ENCODE data around the gene TOMM70. TPM values are rescaled to one million over a fixed set of nuclear protein-coding genes. Genes with fewer than 3 reads are reported as not detected.
A peak's percentile ranks its signal among the peaks of the same experiment; 100 is the strongest.

Gene TOMM70
- total RNA-seq, 1 donor from 2014 or later = 26.8 TPM

DNA sequence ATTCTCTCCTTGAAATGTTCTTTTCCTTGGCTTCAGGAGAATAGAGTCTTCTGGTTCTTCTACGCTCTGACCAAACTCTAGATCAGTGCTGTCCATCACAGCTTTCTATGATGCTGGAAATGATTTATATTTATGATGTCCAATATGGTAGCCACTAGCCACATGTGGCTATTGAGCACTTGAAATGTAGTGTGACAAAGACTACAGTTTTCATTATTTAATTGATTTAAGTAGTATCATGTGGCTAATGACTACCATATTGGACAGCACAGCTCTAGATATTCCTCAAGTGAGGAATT, 3.3 kb upstream of the TOMM70 start:
- Histone ChIP-seq H3K27ac (no peak overlapping the region), H3K9me3 (no peaks in the 10 kb centered on the region), H3K27me3 (no peaks in the 10 kb centered on the region), H3K4me3 (no peak overlapping the region), H3K36me3 (no peaks in the 10 kb centered on the region), H3K4me1 (peaks cover 35% of the 10 kb centered on the region)
- DNase-seq (ENCODE audit: extremely low spot score in 2 of 2) = no peak
- intact Hi-C loops (cut with DNase I) = no loop called here
- TF ChIP-seq POLR2A (IDR thresholded peaks at IDR 0.05) (no peak), POLR2AphosphoS5 (IDR thresholded peaks at IDR 0.05; ENCODE audit: insufficient read depth in 1 of 2, low read depth in 1 of 2) (no peak)
- TF ChIP-seq, protein P1, sequence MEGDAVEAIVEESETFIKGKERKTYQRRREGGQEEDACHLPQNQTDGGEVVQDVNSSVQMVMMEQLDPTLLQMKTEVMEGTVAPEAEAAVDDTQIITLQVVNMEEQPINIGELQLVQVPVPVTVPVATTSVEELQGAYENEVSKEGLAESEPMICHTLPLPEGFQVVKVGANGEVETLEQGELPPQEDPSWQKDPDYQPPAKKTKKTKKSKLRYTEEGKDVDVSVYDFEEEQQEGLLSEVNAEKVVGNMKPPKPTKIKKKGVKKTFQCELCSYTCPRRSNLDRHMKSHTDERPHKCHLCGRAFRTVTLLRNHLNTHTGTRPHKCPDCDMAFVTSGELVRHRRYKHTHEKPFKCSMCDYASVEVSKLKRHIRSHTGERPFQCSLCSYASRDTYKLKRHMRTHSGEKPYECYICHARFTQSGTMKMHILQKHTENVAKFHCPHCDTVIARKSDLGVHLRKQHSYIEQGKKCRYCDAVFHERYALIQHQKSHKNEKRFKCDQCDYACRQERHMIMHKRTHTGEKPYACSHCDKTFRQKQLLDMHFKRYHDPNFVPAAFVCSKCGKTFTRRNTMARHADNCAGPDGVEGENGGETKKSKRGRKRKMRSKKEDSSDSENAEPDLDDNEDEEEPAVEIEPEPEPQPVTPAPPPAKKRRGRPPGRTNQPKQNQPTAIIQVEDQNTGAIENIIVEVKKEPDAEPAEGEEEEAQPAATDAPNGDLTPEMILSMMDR (IDR thresholded peaks at IDR 0.05) = no peak

DNA sequence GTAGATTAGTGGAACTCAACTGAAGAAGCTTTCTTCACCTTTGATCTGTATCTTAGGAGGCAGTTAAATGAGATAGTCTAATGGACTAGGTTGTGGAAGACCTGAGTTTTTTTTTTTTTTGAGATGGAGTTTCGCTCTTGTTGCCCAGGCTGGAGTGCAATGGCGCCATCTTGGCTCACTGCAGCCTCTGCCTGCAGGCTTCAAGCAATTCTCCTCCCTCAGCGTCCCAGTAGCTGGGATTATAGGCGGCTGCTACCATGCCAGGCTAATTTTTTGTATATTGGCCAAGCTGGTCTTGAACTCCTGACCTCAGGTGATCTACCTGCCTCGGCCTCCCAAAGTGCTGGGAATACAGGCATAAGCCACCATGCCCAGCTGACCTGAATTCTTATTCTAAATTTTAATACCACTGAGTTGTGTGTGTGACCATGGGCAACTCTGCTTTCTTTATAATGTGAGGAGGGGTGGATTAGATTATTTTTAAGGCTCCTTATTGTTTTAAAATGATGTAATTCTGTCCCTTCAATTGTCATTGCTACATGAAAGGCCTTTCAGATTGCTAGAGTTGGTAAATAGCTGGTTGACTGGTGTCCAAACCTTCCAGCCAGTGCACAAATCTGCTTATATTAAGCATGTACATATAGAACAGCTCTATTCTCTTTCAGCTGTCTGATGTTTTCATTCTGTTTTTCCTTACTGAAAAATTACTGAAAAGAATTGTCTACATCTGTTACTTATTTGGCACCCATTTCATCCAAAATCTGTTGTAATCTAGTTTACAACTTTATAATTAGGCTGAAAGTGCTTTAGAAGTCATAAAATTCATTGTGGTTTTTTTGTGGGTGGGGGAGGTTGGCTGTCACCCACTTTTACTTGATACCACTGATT, 2.7 kb upstream of the TOMM70 start:
- no peak for DNase-seq (ENCODE audit: extremely low spot score in 2 of 2)
- no peaks in the 10 kb centered on the region for H3K9me3 ChIP-seq
- no peaks in the 10 kb centered on the region for H3K36me3 ChIP-seq
- no peak overlapping the region for H3K4me3 ChIP-seq
- H3K27ac ChIP-seq = no peak overlapping the region
- H3K4me1 ChIP-seq = peaks cover 41% of the 10 kb centered on the region
- H3K27me3 ChIP-seq = no peaks in the 10 kb centered on the region
- TF ChIP-seq POLR2A (IDR thresholded peaks at IDR 0.05) (no peak), POLR2AphosphoS5 (IDR thresholded peaks at IDR 0.05; ENCODE audit: insufficient read depth in 1 of 2, low read depth in 1 of 2) (no peak)
- TF ChIP-seq, protein P1 (IDR thresholded peaks at IDR 0.05) = no peak
- intact Hi-C loops (cut with DNase I) = no loop called here

DNA sequence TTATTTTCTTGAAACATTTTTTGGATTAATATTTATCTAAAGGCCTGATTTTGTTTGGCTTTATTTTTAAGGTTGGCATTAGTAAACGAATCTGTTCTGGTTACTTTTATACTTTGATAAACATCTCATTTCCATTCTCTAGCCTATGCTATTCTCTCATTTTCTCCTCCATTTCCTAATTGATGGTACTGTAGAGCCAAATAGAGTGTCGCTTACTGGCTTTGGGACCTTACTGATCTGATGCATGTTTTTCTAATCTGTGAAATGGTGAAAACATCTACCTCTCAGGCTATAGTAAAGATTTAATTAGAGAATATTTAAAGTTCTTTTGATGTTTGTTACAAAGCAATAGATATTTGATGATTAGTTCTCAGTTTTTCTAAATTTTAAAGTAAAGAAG, 2.0 kb upstream of the TOMM70 start:
- no peaks in the 10 kb centered on the region for H3K9me3 ChIP-seq
- peak overlapping the region; percentile 85 for H3K27ac ChIP-seq
- intact Hi-C loops (cut with DNase I) = no loop called here
- TF ChIP-seq POLR2A (IDR thresholded peaks at IDR 0.05) (no peak), POLR2AphosphoS5 (IDR thresholded peaks at IDR 0.05; ENCODE audit: insufficient read depth in 1 of 2, low read depth in 1 of 2) (no peak)
- TF ChIP-seq, protein P1 (IDR thresholded peaks at IDR 0.05) = no peak
- no peaks in the 10 kb centered on the region for H3K36me3 ChIP-seq
- peaks cover 43% of the 10 kb centered on the region for H3K4me1 ChIP-seq
- DNase-seq (ENCODE audit: extremely low spot score in 2 of 2) = no peak
- no peaks in the 10 kb centered on the region for H3K27me3 ChIP-seq
- H3K4me3 ChIP-seq = peak overlapping the region in 1 of 2 donors; percentile 93

DNA sequence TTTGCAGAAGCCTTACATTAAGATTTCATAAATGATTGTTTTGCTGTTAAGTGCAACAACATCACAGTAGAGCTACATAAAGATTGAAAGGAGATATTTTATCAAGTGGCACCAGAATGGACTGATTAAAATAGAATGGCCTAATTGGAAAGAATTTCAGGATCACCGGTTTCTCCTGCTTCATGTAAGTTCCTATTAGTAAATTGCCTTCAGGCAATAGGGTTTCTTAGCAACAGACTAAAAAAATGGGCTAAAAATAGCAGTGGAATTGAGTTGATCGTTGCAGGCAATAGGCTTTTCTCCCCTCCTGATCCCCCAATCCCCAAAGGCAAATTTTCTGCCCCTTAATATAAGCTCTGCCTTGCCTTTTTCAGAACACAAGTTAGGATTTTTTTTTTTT, 1.4 kb upstream of the TOMM70 start:
- Histone ChIP-seq H3K4me3 (peak overlapping the region; percentile 93 to 94), H3K36me3 (no peaks in the 10 kb centered on the region), H3K4me1 (peaks cover 46% of the 10 kb centered on the region), H3K9me3 (no peaks in the 10 kb centered on the region), H3K27me3 (no peaks in the 10 kb centered on the region), H3K27ac (peak overlapping the region; percentile 85)
- TF ChIP-seq POLR2AphosphoS5 (IDR thresholded peaks at IDR 0.05; ENCODE audit: insufficient read depth in 1 of 2, low read depth in 1 of 2) (no peak), POLR2A (IDR thresholded peaks at IDR 0.05) (no peak)
- TF ChIP-seq, protein P1 (IDR thresholded peaks at IDR 0.05) = no peak
- intact Hi-C loops (cut with DNase I) = no loop called here
- no peak for DNase-seq (ENCODE audit: extremely low spot score in 2 of 2)

DNA sequence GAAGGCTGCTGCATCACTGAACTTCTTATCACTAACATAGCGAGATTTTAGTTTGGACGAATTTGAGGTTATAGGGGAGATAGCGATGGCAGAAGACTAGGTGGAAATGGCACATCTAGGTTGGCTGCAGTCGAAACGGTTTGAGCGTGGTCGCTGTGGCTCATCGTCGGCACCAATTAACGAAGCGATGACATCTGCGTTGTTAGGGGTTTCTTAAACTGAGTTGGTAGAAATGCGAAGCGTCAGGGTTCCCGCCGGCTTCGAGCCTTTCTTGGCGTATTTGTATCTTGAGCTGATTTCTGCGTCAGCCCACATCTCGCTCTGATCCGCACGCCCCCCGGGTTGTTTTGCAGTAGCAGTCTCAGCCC, 769 bp upstream of the TOMM70 start:
- peaks cover 52% of the 10 kb centered on the region for H3K4me1 ChIP-seq
- intact Hi-C loops (cut with DNase I) = no loop called here

More for the DNA sequence above, 769 bp upstream of the TOMM70 start:
- H3K36me3 ChIP-seq = no peaks in the 10 kb centered on the region
- DNase-seq (ENCODE audit: extremely low spot score in 2 of 2) = no peak
- TF ChIP-seq POLR2A (IDR thresholded peaks at IDR 0.05) = no peak
- TF ChIP-seq, protein P1 (IDR thresholded peaks at IDR 0.05) = no peak
- no peak for TF ChIP-seq POLR2AphosphoS5 (IDR thresholded peaks at IDR 0.05; ENCODE audit: insufficient read depth in 1 of 2, low read depth in 1 of 2)
- H3K9me3 ChIP-seq = no peaks in the 10 kb centered on the region
- H3K4me3 ChIP-seq = peak overlapping the region; percentile 93 to 94
- H3K27ac ChIP-seq = peak overlapping the region; percentile 85
- no peaks in the 10 kb centered on the region for H3K27me3 ChIP-seq
